GM12873 (cell line): ENCODE results near the gene MT1B.

Source experiments
- CTCF ChIP-seq: IDR thresholded peaks from 2 replicates; pipeline ENCODE4 v1.5.1; 2012; ENCODE audit warnings: low read depth, mild to moderate bottlenecking, moderate library complexity, low read length, control low read depth; ENCODE audit not compliant: insufficient read depth; ENCODE audit errors: missing control alignments

MT1B gene

GRCh38 chr16:56651586-56651985 lies at the start of gene MT1B:
TSS of gene MT1B (plus strand) at chr16:56651886. CDS start at chr16:56651954, 68 bp downstream.
- no peak for TF ChIP-seq CTCF

- peak; percentile 37 for TF ChIP-seq CTCF
These were observed 48.1 kb upstream of the MT1B start for GRCh38 chr16:56603589-56603988.

GRCh38 chr16:56604966-56605365 lies 46.7 kb upstream of the MT1B start:
- no peak for TF ChIP-seq CTCF

GRCh38 chr16:56605475-56605874 lies 46.2 kb upstream of the MT1B start:
- no peak for TF ChIP-seq CTCF

GRCh38 chr16:56606071-56606475 lies 45.6 kb upstream of the MT1B start:
- no peak for TF ChIP-seq CTCF

GRCh38 chr16:56606476-56607108 lies 45.1 kb upstream of the MT1B start:
- no peak for TF ChIP-seq CTCF

- TF ChIP-seq CTCF = no peak
These were observed 44.5 kb upstream of the MT1B start for GRCh38 chr16:56607109-56607618.

- TF ChIP-seq CTCF = no peak
These were observed 44.0 kb upstream of the MT1B start for GRCh38 chr16:56607675-56608042.
